ENCODE measurements around the gene BLID. TPM values are rescaled to one million over a fixed set of nuclear protein-coding genes. Genes with fewer than 3 reads are reported as not detected.

Gene BLID
- total and polyA plus RNA-seq, 2 of the 4 experiments (the other 2 are of a cell fraction): 0.24 to 30.8 TPM

DNA sequence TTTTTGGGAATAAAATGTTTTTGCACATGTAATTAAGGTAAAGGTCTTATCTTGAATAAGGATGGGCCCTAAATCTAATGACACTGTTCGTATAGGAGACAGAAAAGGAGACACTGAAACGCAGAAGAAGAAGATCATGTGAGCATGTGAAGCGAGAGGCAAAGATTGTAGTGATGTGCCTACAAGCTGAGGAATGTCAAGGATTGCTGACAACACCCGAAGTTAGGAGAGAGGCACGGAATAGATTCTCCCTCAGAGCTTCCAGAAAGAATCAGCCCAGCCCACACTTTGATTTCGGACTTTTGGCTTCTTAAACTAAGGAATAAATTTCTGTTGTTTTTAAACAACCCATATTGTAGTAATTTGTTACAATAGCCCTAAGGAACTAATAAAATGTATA lies 4.1 kb upstream of the BLID start:
- Histone ChIP-seq H3K4me2 (ENCODE audit: low read depth, low read length) (no peak overlapping the region), H3K56ac (ENCODE audit: extremely low read depth, insufficient read depth, low read length) (no peak overlapping the region), H2AFZ (replicated peaks; ENCODE audit: low read length, poor library complexity) (no peak overlapping the region), H2BK120ac (ENCODE audit: low read depth, low read length) (no peak overlapping the region), H4K5ac (ENCODE audit: low read depth, low read length) (no peak overlapping the region), H3K14ac (replicated peaks; ENCODE audit: low read depth, low read length) (no peak overlapping the region), H3K79me1 (ENCODE audit: low read depth in 1 of 2, low read length in 2 of 2) (peaks cover 14 to 49% of the 10 kb centered on the region in 2 experiments), H3K27me3 (ENCODE audit: control insufficient read depth, insufficient read depth, low read length) (no peaks in the 10 kb centered on the region), H3K36me3 (ENCODE audit: control insufficient read depth, insufficient read depth, low read length) (peaks cover 30% of the 10 kb centered on the region), H2AK5ac (ENCODE audit: low read depth, low read length) (no peak overlapping the region), H2BK5ac (ENCODE audit: low read depth, low read length, poor library complexity, severe bottlenecking) (peak overlapping the region; percentile 12), H3K9me1 (ENCODE audit: insufficient read depth, low read length) (peaks cover 3% of the 10 kb centered on the region), H2BK20ac (ENCODE audit: low read depth, low read length) (no peak overlapping the region), H3K4me1 (ENCODE audit: control insufficient read depth, insufficient read depth, low read length) (peaks cover 7% of the 10 kb centered on the region), H4K91ac (ENCODE audit: insufficient read depth, low read depth, low read length) (no peak overlapping the region), H3K9me3 (ENCODE audit: control insufficient read depth, insufficient read depth, low read length) (no peaks in the 10 kb centered on the region), H3K4me3 (ENCODE audit: insufficient read depth, low read depth, low read length) (no peak overlapping the region), H3K4ac (ENCODE audit: low read depth, low read length) (no peak overlapping the region), H3K27ac (ENCODE audit: insufficient read depth, low read length) (peak overlapping the region; percentile 26; the same call in 1 of the 2 replicates), H3K9ac (ENCODE audit: low read depth, low read length) (no peak overlapping the region), H2AK9ac (replicated peaks; ENCODE audit: low read depth, low read length, poor library complexity) (no peak overlapping the region), H4K20me1 (ENCODE audit: insufficient read depth, low read length) (peaks cover 54% of the 10 kb centered on the region), H3K23ac (ENCODE audit: low read depth, low read length) (no peak overlapping the region), H3K18ac (ENCODE audit: low read depth, low read length) (no peak overlapping the region), H2BK15ac (ENCODE audit: low read depth, low read length) (no peak overlapping the region), H4K8ac (ENCODE audit: low read depth in 2 of 2, low read length in 2 of 2) (0 out of 4 replicates have a peak overlapping the region, but pooled peaks of 1 of the 2 experiments have one; percentile 3)
- ChIA-PET CTCF (no interaction called here), POLR2A (ENCODE audit: unreplicated experiment) (no interaction called here)
- TF ChIP-seq RCOR1 (IDR thresholded peaks at IDR 0.05; ENCODE audit: insufficient replicate concordance, low read length) (no peak), RFX5 (IDR thresholded peaks at IDR 0.05; ENCODE audit: low read depth, low read length) (no peak), CHD1 (IDR thresholded peaks at IDR 0.05; ENCODE audit: low read depth, low read length) (no peak), RAD21 (IDR thresholded peaks at IDR 0.05; ENCODE audit: low read length) (no peak), MAFK (IDR thresholded peaks at IDR 0.05; ENCODE audit: low read depth, low read length) (no peak), SMC3 (IDR thresholded peaks at IDR 0.05; ENCODE audit: low read depth, low read length) (no peak), FOS (IDR thresholded peaks at IDR 0.05; ENCODE audit: low read depth, low read length) (no peak), NFE2L2 (IDR thresholded peaks at IDR 0.05; ENCODE audit: low read depth, low read length) (no peak), MXI1 (IDR thresholded peaks at IDR 0.05; ENCODE audit: borderline replicate concordance, low read depth, low read length) (no peak), CEBPB (IDR thresholded peaks at IDR 0.05; ENCODE audit: low read depth, low read length) (no peak), BHLHE40 (IDR thresholded peaks at IDR 0.05; ENCODE audit: low read depth, low read length) (no peak)
- TF ChIP-seq, protein P1, sequence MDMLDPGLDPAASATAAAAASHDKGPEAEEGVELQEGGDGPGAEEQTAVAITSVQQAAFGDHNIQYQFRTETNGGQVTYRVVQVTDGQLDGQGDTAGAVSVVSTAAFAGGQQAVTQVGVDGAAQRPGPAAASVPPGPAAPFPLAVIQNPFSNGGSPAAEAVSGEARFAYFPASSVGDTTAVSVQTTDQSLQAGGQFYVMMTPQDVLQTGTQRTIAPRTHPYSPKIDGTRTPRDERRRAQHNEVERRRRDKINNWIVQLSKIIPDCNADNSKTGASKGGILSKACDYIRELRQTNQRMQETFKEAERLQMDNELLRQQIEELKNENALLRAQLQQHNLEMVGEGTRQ (IDR thresholded peaks at IDR 0.05; ENCODE audit: low read depth, low read length): no peak
- TF ChIP-seq, protein P2, sequence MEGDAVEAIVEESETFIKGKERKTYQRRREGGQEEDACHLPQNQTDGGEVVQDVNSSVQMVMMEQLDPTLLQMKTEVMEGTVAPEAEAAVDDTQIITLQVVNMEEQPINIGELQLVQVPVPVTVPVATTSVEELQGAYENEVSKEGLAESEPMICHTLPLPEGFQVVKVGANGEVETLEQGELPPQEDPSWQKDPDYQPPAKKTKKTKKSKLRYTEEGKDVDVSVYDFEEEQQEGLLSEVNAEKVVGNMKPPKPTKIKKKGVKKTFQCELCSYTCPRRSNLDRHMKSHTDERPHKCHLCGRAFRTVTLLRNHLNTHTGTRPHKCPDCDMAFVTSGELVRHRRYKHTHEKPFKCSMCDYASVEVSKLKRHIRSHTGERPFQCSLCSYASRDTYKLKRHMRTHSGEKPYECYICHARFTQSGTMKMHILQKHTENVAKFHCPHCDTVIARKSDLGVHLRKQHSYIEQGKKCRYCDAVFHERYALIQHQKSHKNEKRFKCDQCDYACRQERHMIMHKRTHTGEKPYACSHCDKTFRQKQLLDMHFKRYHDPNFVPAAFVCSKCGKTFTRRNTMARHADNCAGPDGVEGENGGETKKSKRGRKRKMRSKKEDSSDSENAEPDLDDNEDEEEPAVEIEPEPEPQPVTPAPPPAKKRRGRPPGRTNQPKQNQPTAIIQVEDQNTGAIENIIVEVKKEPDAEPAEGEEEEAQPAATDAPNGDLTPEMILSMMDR (conservative IDR thresholded peaks at IDR 0.05; ENCODE audit: low read depth, low read length): no peak
- ATAC-seq (ENCODE audit: low read depth) (no peak), DNase-seq (no peak)
- WGBS, 2 experiments (ENCODE audit: extremely low coverage in 2 of 2, insufficient read length in 1 of 2): 100% methylated on average over 2 of the region's 6 CpGs; no CpG with 5 or more reads in 1 of the 2 experiments
- in situ Hi-C loops (cut with MboI; ENCODE audit: low sequenced_read_pairs) (loop anchor here (25.0 kb wide), 1 partner anchor 658 kb away; the partner anchor contains the start of genes SORL1 and SORL1-AS1), intact Hi-C loops (cut with micrococcal nuclease) (no loop called here), dilution Hi-C loops (cut with HindIII; ENCODE audit: low sequenced_read_pairs, unreplicated experiment) (no loop called here)
- no TSS peak for BruUV-seq (replicated peaks)
